CD4-positive, alpha-beta T cell treated with Interferon gamma for 1 hour (primary cell): ENCODE measurements around the gene VTA1.
"Not testable (repeated sequence)": the region's sequence is repeated elsewhere in the genome, so short reads cannot be mapped to it uniquely, and the experiment has no call there.

Source experiments
- DNase-seq: peaks from one replicate; pipeline ENCODE4 v3.0.0-alpha.2; 2020

Gene VTA1

GRCh38 chr6:142172758-142173157 lies 25.7 kb downstream of the VTA1 start:
- no peak for DNase-seq

DNA sequence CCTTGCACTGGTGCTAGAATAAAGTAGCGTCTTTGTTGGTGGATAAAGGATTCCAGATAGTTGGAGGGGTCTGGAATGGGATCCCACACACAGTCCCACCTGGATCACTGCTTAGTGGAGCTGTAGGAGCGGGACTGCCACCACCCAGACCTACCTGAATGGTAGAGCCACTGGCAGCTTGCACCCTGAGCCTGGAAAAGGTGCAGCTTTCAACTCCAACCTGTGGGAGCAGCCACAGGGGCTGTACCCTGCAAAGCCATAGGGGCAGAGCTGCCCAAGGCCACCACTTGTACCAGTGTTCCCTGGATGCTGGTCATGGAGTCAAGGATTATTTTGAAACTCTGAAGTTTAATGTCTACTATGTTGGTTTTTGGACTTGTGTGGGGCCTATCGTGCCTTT lies 26.9 kb downstream of the VTA1 start:
- no peak for DNase-seq

GRCh38 chr6:142174703-142175102 lies 27.6 kb downstream of the VTA1 start:
- DNase-seq = no peak

GRCh38 chr6:142178129-142178528 lies 31.1 kb downstream of the VTA1 start:
- DNase-seq = no peak

- DNase-seq = no peak
Measured at GRCh38 chr6:142182004-142182403, 34.9 kb downstream of the VTA1 start.

- DNase-seq = no peak
Measured at GRCh38 chr6:142183351-142183750, 36.3 kb downstream of the VTA1 start.

- DNase-seq = no peak
Measured at GRCh38 chr6:142184307-142184706, 37.2 kb downstream of the VTA1 start.

- DNase-seq = no peak
Measured at GRCh38 chr6:142185641-142186040, 38.6 kb downstream of the VTA1 start.

DNA sequence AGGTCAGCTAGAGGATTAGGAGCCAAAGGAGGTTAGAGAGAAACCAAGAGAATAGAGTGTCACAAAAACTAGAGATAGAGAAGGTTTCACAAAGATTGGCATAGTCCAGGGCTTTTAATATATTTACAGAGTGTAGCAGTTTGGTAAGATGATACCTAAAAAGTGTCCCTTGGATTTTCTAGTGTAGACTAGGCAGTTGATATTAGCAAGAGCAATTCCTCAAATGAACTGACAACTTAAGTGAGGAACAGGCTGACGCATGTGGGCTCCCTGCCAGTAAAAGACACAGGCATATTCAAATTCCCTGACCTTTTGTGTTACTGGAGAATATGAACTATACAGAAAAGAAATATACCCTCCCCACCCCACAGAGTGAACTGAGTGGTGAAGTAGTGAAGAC lies 40.1 kb downstream of the VTA1 start:
- DNase-seq = no peak

- not testable (repeated sequence) for DNase-seq
Measured at GRCh38 chr6:142188341-142188740, 41.3 kb downstream of the VTA1 start.

DNA sequence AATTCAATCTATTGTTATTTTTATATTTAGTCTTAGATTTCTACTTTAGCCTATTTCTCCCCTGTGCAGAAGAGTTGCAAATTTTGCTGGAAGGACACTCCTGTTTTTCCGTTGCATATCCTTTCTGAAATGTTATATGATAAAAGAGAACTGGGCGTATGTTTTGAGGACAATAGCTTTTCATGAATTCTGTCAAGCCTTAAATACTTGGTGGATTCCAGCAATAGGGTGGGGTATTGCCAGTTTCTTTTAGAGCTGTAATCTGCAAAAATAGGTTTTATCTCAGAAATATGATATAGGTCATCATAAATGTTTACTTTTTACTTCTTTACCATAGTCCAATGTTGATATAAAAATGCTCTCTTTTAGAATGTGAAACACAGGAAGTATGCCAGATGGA lies 42.0 kb downstream of the VTA1 start:
- DNase-seq = no peak

DNA sequence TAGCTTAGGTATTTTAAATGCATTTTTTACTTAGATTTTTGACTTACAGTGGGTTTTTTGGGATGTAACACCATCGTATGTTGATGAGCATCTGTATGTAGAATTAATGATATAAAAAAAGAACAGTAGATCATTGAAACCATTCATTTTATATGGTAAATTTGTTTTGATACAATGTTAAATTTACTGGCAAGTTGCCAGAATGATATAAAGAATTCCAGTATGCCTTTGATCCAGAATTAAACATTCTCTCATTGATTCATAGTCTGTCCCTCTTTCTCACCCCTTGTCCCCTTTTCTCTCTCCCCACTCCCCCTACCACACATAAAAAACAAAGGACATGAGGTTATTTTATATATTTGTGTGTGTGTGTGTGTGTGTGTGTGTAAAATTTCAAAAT lies 45.3 kb downstream of the VTA1 start:
- no peak for DNase-seq

GRCh38 chr6:142193621-142194020 lies 46.6 kb downstream of the VTA1 start:
- no peak for DNase-seq

DNA sequence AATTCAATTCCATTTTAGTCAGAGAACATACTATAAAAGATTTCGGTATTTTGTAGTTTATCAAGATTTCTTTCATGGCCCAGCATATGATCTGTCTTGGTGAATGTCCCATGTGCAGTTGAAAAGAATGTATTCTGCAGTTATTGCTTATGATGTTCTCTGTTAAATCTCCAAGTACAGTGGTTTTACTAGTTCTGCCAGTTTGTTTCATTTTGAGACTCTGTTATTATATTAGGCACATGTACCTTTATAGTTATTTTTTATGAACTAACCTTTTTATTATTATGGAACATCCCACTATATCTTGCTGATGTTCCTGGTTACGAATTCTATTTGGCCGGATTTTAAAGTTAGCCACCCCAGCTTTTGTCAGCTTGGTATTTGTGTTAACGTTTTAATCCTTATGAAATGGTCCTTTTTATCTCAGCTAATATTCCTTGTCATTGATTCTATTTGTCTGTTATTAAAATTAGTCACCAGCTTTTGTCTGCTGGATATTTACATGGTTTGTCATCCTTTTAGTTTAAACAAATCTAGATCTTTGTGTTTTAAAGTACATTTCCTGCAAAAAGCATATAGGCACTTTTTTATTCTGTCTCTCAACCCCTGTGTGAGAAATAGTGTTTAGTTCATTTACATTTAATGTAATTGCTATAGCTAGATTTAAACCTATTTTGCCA lies 48.9 kb downstream of the VTA1 start:
- DNase-seq = no peak

- no peak for DNase-seq
Measured at GRCh38 chr6:142200846-142201628, 54.0 kb downstream of the VTA1 start.

DNA sequence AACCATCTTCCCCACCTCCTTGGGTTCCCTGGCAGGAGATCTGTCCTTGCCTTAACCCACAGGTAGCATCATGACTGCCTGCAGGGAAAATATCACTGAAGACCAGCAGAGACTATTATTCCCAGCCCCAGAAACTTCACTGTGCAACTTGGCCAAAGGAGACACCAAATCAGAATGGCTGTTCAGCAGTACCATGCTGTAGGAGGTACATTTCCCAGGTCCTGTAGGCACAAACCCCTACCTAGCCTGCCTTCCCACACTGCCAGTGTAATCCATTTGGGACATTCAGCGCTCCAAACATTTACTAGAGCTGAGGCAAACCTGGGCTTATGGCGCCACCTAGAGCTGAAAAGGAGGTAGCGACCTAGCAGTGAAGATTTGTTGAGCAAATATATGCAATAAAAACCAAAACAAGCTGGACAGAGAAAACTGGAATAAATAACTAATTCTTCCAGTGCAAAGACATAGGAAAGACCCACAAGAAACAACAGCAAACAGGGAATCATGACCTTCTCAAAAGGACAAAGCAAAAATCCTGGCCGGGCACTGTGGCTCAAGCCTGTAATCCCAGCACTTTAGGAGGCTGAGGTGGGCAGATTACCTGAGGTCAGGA lies 60.3 kb downstream of the VTA1 start:
- DNase-seq = peak; percentile 4

- DNase-seq = no peak
Measured at GRCh38 chr6:142210606-142211005, 63.5 kb downstream of the VTA1 start.

DNA sequence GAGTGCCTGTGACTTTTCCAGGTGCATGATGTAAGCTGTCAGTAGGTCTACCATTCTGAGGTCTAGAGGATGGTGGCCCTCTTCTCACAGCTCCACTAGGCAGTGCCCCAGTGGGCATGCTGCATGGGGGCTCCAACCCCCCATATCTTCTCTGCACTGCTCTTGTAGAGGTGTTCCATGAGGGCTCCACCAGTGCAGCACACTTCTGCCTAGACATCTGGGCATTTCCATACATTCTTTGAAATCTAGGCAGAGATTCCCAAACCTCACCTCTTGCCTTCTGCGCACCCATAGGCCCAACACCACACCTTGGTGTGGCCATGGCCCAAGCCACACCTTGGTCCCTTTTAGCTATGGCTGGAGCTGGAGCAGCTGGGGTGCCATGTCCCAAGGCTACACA lies 66.3 kb downstream of the VTA1 start:
- DNase-seq = no peak

DNA sequence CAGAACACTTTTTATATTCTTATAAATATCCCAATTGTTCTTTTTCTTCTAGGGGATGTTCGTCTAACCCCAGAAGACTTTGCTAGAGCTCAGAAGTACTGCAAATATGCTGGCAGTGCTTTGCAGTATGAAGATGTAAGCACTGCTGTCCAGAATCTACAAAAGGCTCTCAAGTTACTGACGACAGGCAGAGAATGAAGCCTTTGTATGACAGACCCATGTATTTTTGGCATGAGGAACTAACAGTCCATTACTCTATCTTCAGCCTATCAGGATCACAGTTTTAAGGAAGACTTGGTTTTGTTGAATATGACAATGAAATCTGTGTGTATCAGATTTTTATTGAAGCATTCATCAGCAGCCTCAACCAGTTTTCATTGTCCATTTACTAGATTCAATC lies 71.4 kb downstream of the VTA1 start:
- DNase-seq = no peak

GRCh38 chr6:142222022-142222421 lies 75.0 kb downstream of the VTA1 start:
- DNase-seq = no peak

DNA sequence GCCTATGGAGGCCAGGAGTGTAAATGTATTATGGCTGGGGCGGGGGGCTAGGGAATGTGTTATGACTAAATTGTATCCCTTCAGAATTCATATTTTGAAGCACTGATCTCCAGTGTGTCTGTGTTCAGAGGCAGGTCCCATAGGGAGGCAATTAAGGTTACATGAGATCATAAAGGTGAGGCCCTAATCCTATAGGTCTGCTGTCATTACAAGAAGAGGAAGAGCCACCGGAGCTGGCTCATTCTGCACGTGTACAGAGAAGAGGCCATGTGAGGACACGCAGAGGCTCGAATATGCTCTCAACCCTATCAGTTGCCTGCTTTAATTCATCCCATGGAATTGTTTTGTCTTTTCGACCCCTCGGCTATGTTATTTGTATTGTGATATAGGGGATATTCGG lies 76.9 kb downstream of the VTA1 start:
- DNase-seq = no peak

GRCh38 chr6:142225115-142225514 lies 78.1 kb downstream of the VTA1 start:
- DNase-seq = no peak

DNA sequence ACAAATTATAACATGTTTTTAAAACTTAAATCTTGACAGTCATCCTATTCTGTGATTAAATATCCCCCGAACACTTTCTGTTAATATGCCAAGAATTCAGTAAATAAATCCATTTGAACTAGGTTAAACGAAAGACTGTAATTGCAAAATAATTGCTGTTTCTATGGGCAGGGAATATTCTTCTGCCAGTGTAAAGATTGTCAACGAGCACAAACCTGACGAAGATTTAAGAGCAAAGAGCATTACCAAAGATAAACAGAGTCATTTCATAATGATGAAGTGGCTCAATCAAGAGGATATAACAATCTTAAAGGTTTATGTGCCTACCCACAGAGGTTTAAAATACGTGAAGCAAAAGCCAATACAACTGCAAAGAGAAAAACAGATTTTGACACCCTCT lies 78.5 kb downstream of the VTA1 start:
- no peak for DNase-seq

- no peak for DNase-seq
Measured at GRCh38 chr6:142226731-142227130, 79.7 kb downstream of the VTA1 start.
